ENCODE data around the gene ZNF148.

Gene ZNF148

GRCh38 chr3:125324341-125324740, 50.8 kb downstream of the ZNF148 start:
- DNase-seq = no peak

- no peak for DNase-seq
These were observed 52.2 kb downstream of the ZNF148 start for GRCh38 chr3:125322917-125323316.

- DNase-seq = no peak
These were observed 53.0 kb downstream of the ZNF148 start for GRCh38 chr3:125322166-125322565.

GRCh38 chr3:125319765-125320164, 55.4 kb downstream of the ZNF148 start:
- no peak for DNase-seq

GRCh38 chr3:125318871-125319270, 56.3 kb downstream of the ZNF148 start:
- no peak for DNase-seq

- no peak for DNase-seq
These were observed 56.8 kb downstream of the ZNF148 start for GRCh38 chr3:125318167-125318865.

GRCh38 chr3:125317761-125318160, 57.4 kb downstream of the ZNF148 start:
- DNase-seq = no peak

- DNase-seq = no peak
These were observed 58.2 kb downstream of the ZNF148 start for GRCh38 chr3:125316949-125317348.

- DNase-seq = no peak
These were observed 58.9 kb downstream of the ZNF148 start for GRCh38 chr3:125316246-125316645.

GRCh38 chr3:125313060-125313635, 62.0 kb downstream of the ZNF148 start:
- no peak for DNase-seq

- DNase-seq = no peak
These were observed 64.5 kb downstream of the ZNF148 start for GRCh38 chr3:125310623-125311081.

- DNase-seq = no peak
These were observed 65.6 kb downstream of the ZNF148 start for GRCh38 chr3:125309476-125309875.

GRCh38 chr3:125306620-125307019, 68.5 kb downstream of the ZNF148 start:
- no peak for DNase-seq

GRCh38 chr3:125302932-125303331, 72.2 kb downstream of the ZNF148 start:
- DNase-seq = no peak

GRCh38 chr3:125300416-125300815, 74.7 kb downstream of the ZNF148 start:
- DNase-seq = no peak

GRCh38 chr3:125294411-125294810, 80.7 kb downstream of the ZNF148 start:
- no peak for DNase-seq

GRCh38 chr3:125292015-125292414, 83.1 kb downstream of the ZNF148 start:
- no peak for DNase-seq

GRCh38 chr3:125289429-125289981, 85.6 kb downstream of the ZNF148 start:
- no peak for DNase-seq

- DNase-seq = no peak
These were observed 87.9 kb downstream of the ZNF148 start for GRCh38 chr3:125287248-125287647.

GRCh38 chr3:125281381-125281780, 93.7 kb downstream of the ZNF148 start:
- DNase-seq = no peak

- DNase-seq = no peak
These were observed 94.3 kb downstream of the ZNF148 start for GRCh38 chr3:125280668-125281361.

GRCh38 chr3:125278155-125278554, 97.0 kb downstream of the ZNF148 start:
- no peak for DNase-seq

GRCh38 chr3:125271127-125271526, 104.0 kb downstream of the ZNF148 start:
- no peak for DNase-seq

- DNase-seq = no peak
These were observed 107.7 kb downstream of the ZNF148 start for GRCh38 chr3:125267460-125267859.
